MM.1S (cell line): ENCODE results near the gene PAX6.

Source experiments
- CTCF ChIP-seq: fragments of 300-600 bp; sonication (generic); IDR thresholded peaks from 2 replicates; pipeline ENCODE4 v1.5.1; 2016; ENCODE audit warnings: antibody characterized with exemption, low read length, mixed read lengths
- EZH2 ChIP-seq: fragments of 300-600 bp; sonication (generic); optimal IDR thresholded peaks from 2 replicates; pipeline ENCODE3; 2017; ENCODE audit warnings: low read depth, mild to moderate bottlenecking, antibody characterized with exemption, low read length, mixed read lengths
- EZH2phosphoT487 ChIP-seq: fragments of 300-600 bp; sonication (generic); IDR thresholded peaks from 2 replicates; pipeline ENCODE4 v1.6.1; 2018; ENCODE audit warnings: antibody characterized with exemption, low read length

GRCh38 chr11:31806186-31806927 lies 4.8 kb downstream of the PAX6 start:
- no peak for TF ChIP-seq CTCF
- no peak for TF ChIP-seq EZH2phosphoT487
- TF ChIP-seq EZH2: no peak
